22Rv1 (cell line): ENCODE data around the gene FAM131C.
A peak's percentile ranks its signal among the peaks of the same experiment; 100 is the strongest.

Experiments used
- H3K27ac ChIP-seq: fragments of 450-650 bp; 2 replicates; pipeline ENCODE4 v1.5.1; 2017
- ZFX ChIP-seq: fragments of 450-650 bp; IDR thresholded peaks from 2 replicates; pipeline ENCODE4 v1.6.1; 2017; ENCODE audit warnings: antibody characterized with exemption, borderline replicate concordance
- TF ChIP-seq, protein P1 (sequence below): fragments of 450-650 bp; IDR thresholded peaks from 2 replicates; pipeline ENCODE4 v1.5.1; 2017; ENCODE audit warnings: mild to moderate bottlenecking

Gene FAM131C, protein sequence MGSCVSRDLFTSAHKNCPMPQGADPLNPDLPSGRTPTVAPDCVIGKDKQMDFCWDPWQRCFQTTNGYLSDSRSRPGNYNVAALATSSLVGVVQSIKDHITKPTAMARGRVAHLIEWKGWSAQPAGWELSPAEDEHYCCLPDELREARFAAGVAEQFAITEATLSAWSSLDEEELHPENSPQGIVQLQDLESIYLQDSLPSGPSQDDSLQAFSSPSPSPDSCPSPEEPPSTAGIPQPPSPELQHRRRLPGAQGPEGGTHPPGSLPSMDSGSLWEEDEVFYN

DNA sequence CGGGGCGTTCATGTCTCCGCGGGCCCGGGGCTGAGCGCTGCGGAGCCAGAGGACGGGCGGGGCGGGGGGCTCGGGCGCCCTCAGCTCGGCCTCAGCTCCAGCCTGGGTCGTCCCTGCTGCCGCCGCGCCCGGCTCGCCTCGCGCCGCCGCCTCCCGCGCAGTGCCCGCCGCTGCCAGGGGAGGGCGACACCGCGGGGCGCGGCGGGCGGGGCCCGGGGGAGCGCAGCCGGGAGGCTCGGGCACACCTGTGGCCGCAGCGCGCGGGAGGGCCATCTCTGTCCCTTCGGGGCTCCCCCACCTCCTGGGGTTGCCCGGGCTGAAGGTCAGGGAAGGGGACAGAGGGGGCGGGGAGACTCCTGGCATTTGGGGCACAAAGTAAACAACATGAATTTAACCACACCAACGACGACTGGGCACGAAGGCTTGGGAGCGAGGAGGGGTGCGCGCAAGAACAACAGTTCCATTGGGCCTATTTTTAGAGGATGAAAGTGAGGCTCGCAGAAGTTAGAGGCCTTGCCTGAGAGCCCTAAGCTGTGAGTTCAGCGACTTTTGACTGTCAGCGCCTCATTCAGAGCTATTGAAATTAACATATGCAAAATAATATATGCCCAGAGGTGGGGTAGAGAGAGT, at the start of gene FAM131C:
Gene FAM131C, minus strand, starts transcription at position 162 of the 630 bp plus-strand sequence. CDS start 209 bp downstream, outside the sequence.
- no peak within 1 kb of the TSS for H3K27ac ChIP-seq
- no peak for TF ChIP-seq ZFX
- TF ChIP-seq, protein P1, sequence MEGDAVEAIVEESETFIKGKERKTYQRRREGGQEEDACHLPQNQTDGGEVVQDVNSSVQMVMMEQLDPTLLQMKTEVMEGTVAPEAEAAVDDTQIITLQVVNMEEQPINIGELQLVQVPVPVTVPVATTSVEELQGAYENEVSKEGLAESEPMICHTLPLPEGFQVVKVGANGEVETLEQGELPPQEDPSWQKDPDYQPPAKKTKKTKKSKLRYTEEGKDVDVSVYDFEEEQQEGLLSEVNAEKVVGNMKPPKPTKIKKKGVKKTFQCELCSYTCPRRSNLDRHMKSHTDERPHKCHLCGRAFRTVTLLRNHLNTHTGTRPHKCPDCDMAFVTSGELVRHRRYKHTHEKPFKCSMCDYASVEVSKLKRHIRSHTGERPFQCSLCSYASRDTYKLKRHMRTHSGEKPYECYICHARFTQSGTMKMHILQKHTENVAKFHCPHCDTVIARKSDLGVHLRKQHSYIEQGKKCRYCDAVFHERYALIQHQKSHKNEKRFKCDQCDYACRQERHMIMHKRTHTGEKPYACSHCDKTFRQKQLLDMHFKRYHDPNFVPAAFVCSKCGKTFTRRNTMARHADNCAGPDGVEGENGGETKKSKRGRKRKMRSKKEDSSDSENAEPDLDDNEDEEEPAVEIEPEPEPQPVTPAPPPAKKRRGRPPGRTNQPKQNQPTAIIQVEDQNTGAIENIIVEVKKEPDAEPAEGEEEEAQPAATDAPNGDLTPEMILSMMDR = peak; percentile 98

DNA sequence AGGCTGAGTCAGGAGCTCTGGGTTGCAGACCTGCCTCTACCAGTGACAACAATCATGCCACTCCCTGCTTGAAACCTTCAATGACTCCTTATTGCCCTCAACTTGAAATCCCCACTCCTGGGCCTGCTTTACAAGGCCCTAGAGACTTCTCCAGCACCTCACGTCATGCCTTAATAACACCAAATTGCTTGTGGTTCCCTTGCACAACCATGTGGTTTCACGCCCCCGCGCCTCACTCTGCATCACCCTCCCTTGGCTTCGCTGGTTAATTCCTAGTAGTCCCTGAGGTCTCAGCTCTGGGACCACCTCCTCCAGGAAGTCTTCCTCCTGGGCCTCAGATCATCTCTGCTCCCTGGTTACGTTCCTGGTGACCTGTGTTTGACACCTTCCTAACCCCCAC, 49.5 kb upstream of the FAM131C start:
- no peak for TF ChIP-seq ZFX
- TF ChIP-seq, protein P1 = no peak
- peak overlapping the region; percentile 98 for H3K27ac ChIP-seq

DNA sequence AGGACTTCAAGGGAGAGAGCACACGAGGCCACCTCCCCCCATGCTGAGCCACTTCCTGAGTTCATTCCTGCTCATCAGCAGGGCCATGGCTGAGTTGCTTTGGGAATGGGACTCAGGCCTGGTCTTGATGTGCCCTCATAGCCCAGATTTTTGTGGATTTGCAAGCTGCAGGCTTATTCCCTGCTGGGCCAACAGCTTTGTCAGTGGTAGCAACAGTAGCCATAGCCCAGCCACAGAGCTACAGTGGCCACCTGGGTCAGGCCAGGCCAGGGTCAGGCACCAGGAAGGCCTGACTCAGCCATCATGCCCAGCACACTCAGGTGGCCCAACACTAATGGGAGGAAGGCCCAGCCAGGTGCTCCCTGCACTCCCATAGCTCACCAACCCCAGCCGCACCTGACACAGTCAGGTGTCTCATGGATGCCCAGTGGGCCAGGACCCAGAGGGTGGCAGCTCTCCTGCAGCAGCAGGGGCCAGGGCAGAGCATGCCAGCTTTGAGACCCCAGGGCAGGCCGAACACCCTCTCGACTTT, 49.0 kb upstream of the FAM131C start:
- TF ChIP-seq, protein P1 = no peak
- H3K27ac ChIP-seq = peak overlapping the region; percentile 98

DNA sequence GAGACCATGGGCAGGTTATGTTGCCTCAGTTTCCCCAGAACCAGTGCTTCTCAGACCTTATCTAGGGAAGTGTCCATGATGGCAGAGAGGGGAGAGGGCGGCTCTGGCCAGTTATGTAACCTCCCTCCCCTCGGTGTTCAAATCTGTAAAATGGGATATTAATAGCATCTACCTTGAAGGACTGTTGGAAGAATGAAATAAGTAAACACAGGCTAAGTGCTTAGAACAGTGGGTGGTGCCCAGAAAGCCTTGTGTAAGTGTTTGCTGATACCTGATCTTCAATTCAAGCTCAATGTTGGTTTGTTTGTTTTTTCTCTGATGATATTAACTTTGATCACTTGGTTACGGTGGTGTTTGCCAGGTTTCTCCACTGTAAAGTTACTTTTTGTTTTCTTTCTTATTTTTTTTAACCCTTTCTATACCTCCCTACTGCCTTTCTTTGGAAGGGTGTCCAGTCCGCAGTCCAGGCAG, 47.5 kb upstream of the FAM131C start:
- H3K27ac ChIP-seq = peak overlapping the region; percentile 98
- TF ChIP-seq, protein P1 = no peak
- TF ChIP-seq ZFX = no peak

DNA sequence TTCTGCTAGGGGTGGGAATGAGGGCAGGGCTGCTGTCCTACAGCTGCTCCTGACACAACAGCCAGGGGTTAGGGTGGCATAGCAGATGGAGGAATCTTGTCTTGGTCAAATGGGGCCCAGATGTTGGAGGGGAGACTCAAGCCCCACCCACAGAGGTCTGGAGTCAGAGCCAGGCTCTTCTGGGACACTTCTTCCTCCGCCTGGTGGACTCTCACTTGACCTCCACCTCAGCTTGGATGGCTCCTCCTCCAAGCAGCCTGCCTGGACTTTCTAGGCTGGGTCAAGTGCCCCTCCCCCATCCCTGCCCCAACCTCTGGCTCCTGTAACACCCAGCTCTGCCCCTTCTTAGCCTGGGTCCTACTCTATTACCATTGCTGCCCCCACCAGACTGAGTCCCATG, 47.0 kb upstream of the FAM131C start:
- TF ChIP-seq, protein P1 = no peak
- no peak for TF ChIP-seq ZFX
- H3K27ac ChIP-seq = peak overlapping the region; percentile 98

DNA sequence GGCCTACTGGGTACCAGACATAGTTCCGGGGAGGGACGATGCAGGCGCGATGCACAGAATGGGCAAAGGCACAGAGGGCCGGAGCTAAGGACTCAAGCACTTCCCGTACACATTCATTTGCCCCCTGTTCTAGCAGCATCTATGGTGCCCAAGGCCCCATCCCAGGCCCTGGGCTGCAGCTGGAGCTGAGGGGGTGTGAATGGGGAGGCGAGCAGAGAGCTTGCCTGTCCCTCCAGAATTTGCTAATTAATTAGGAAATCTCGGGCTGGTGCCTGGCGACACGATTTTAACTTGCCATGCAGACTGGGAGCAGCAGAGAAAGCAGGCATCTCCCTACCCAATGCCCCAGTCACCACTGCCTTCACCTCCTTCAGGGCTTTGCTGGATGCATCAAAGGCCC, 46.5 kb upstream of the FAM131C start:
- peak overlapping the region; percentile 98 for H3K27ac ChIP-seq
- TF ChIP-seq ZFX = no peak
- TF ChIP-seq, protein P1 = no peak

DNA sequence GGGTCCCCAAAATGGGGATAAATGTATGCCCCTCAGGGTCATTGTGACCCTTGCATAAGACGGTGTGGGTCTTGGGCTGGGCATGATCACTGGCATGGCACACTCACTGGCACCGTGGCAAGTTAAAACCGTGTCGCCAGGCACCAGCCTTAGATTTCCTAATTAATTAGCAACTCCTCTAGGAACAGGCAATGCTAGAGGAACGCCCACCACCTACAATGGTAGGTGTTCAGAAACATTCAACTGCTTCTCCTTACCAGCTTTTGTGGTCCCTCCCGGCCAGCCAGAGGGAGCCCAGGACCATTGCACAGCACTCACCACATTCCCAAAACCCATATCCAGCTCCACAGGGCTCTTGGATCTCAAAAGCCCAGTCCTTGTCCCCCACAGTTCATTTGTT, 46.1 kb upstream of the FAM131C start:
- peak overlapping the region; percentile 98 for H3K27ac ChIP-seq
- no peak for TF ChIP-seq ZFX
- TF ChIP-seq, protein P1 = no peak
